ENCODE results near the gene CLEC18B. TPM values are rescaled to one million over a fixed set of nuclear protein-coding genes. Genes with fewer than 3 reads are reported as not detected.
A peak's percentile ranks its signal among the peaks of the same experiment; 100 is the strongest.
"Not testable (repeated sequence)": the region's sequence is repeated elsewhere in the genome, so short reads cannot be mapped to it uniquely, and the experiment has no call there.

Gene CLEC18B
- polyA plus RNA-seq, 1 experiment = not detected

GRCh38 chr16:74439685-74440084, 18.4 kb upstream of the CLEC18B start:
- no peak overlapping the region for H3K4me3 ChIP-seq (ENCODE audit: low read depth, low read length)
- CTCF ChIA-PET = no interaction called here
- no peak for TF ChIP-seq CTCF (IDR thresholded peaks at IDR 0.05; ENCODE audit: insufficient read depth, low read depth, low read length)
- no peaks in the 10 kb centered on the region for H3K27me3 ChIP-seq (ENCODE audit: control insufficient read depth, insufficient read depth, low read length)
- no peaks in the 10 kb centered on the region for H3K36me3 ChIP-seq (ENCODE audit: control insufficient read depth, insufficient read depth, low read length)
- POLR2A ChIA-PET = no interaction called here
- DNase-seq (ENCODE audit: low read depth) = no peak

- POLR2A ChIA-PET = no interaction called here
- Histone ChIP-seq H3K36me3 (ENCODE audit: control insufficient read depth, insufficient read depth, low read length) (no peaks in the 10 kb centered on the region), H3K27me3 (ENCODE audit: control insufficient read depth, insufficient read depth, low read length) (no peaks in the 10 kb centered on the region), H3K4me3 (ENCODE audit: low read depth, low read length) (no peak overlapping the region)
- no peak for TF ChIP-seq CTCF (IDR thresholded peaks at IDR 0.05; ENCODE audit: insufficient read depth, low read depth, low read length)
- no peak for DNase-seq (ENCODE audit: low read depth)
- CTCF ChIA-PET = interaction anchor here (0.9 kb wide), 1 partner anchor 37 kb away, joined by 3 read pairs; no protein-coding TSS in a partner anchor
Measured at GRCh38 chr16:74438492-74438979, 17.3 kb upstream of the CLEC18B start.

GRCh38 chr16:74431516-74431915, 10.2 kb upstream of the CLEC18B start:
- no peak for DNase-seq (ENCODE audit: low read depth)
- H3K4me3 ChIP-seq (ENCODE audit: low read depth, low read length) = no peak overlapping the region
- no peak for TF ChIP-seq CTCF (IDR thresholded peaks at IDR 0.05; ENCODE audit: insufficient read depth, low read depth, low read length)
- no peaks in the 10 kb centered on the region for H3K27me3 ChIP-seq (ENCODE audit: control insufficient read depth, insufficient read depth, low read length)
- no peaks in the 10 kb centered on the region for H3K36me3 ChIP-seq (ENCODE audit: control insufficient read depth, insufficient read depth, low read length)
- POLR2A ChIA-PET = no interaction called here
- CTCF ChIA-PET = interaction anchor here (0.7 to 1.2 kb wide), 3 partner anchors 11 to 133 kb away, joined by 4 to 8 read pairs (median 5); no protein-coding TSS in a partner anchor

GRCh38 chr16:74430036-74430712, 8.9 kb upstream of the CLEC18B start:
- H3K36me3 ChIP-seq (ENCODE audit: control insufficient read depth, insufficient read depth, low read length); H3K27me3 ChIP-seq (ENCODE audit: control insufficient read depth, insufficient read depth, low read length); H3K4me3 ChIP-seq (ENCODE audit: low read depth, low read length); CTCF ChIA-PET; POLR2A ChIA-PET; DNase-seq (ENCODE audit: low read depth): not testable (repeated sequence)
- TF ChIP-seq CTCF (IDR thresholded peaks at IDR 0.05; ENCODE audit: insufficient read depth, low read depth, low read length) = peak; percentile 63

GRCh38 chr16:74428493-74428892, 7.2 kb upstream of the CLEC18B start:
- CTCF ChIA-PET; H3K4me3 ChIP-seq (ENCODE audit: low read depth, low read length); H3K36me3 ChIP-seq (ENCODE audit: control insufficient read depth, insufficient read depth, low read length); DNase-seq (ENCODE audit: low read depth); POLR2A ChIA-PET; H3K27me3 ChIP-seq (ENCODE audit: control insufficient read depth, insufficient read depth, low read length): not testable (repeated sequence)

GRCh38 chr16:74425751-74426150, 4.5 kb upstream of the CLEC18B start:
- POLR2A ChIA-PET; H3K36me3 ChIP-seq (ENCODE audit: control insufficient read depth, insufficient read depth, low read length); DNase-seq (ENCODE audit: low read depth); H3K27me3 ChIP-seq (ENCODE audit: control insufficient read depth, insufficient read depth, low read length); H3K4me3 ChIP-seq (ENCODE audit: low read depth, low read length): not testable (repeated sequence)
- CTCF ChIA-PET = interaction anchor here (0.6 kb wide), 1 partner anchor 145 kb away, joined by 3 read pairs; no protein-coding TSS in a partner anchor

GRCh38 chr16:74423721-74424120, 2.4 kb upstream of the CLEC18B start:
- H3K27me3 ChIP-seq (ENCODE audit: control insufficient read depth, insufficient read depth, low read length); H3K4me3 ChIP-seq (ENCODE audit: low read depth, low read length); DNase-seq (ENCODE audit: low read depth); H3K36me3 ChIP-seq (ENCODE audit: control insufficient read depth, insufficient read depth, low read length); CTCF ChIA-PET: not testable (repeated sequence)
- POLR2A ChIA-PET = interaction anchor here (0.6 kb wide), 1 partner anchor 55 kb away, joined by 17 read pairs; no protein-coding TSS in a partner anchor

GRCh38 chr16:74422086-74422485, 808 bp upstream of the CLEC18B start:
- H3K4me3 ChIP-seq (ENCODE audit: low read depth, low read length); DNase-seq (ENCODE audit: low read depth); H3K36me3 ChIP-seq (ENCODE audit: control insufficient read depth, insufficient read depth, low read length); H3K27me3 ChIP-seq (ENCODE audit: control insufficient read depth, insufficient read depth, low read length); CTCF ChIA-PET; POLR2A ChIA-PET: not testable (repeated sequence)

- CTCF ChIA-PET; H3K36me3 ChIP-seq (ENCODE audit: control insufficient read depth, insufficient read depth, low read length); H3K4me3 ChIP-seq (ENCODE audit: low read depth, low read length); H3K27me3 ChIP-seq (ENCODE audit: control insufficient read depth, insufficient read depth, low read length); DNase-seq (ENCODE audit: low read depth); POLR2A ChIA-PET: not testable (repeated sequence)
Measured at GRCh38 chr16:74421482-74421785, 156 bp upstream of the CLEC18B start.

All from BJ (cell line).